Right forelimb (tissue), 1 donor: ENCODE measurements around the gene ATP1A2.

Experiments used
- DNase-seq: peaks from one replicate; pipeline ENCODE4 v3.0.0-alpha.2; 2018

ATP1A2 gene

DNA sequence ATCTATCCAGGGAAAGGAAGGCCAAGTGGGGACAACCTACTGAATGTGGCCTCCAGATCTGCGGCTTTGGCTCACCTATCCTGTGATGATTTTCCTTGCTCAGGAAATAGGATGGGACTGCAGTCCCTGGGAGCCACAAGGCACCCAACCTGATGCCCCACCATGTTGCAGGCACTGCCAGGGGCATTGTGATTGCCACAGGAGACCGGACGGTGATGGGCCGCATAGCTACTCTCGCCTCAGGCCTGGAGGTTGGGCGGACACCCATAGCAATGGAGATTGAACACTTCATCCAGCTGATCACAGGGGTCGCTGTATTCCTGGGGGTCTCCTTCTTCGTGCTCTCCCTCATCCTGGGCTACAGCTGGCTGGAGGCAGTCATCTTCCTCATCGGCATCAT lies 11.8 kb downstream of the ATP1A2 start:
- no peak for DNase-seq

- no peak for DNase-seq
These were observed 12.4 kb downstream of the ATP1A2 start for GRCh38 chr1:160127865-160128523.

- no peak for DNase-seq
These were observed 13.1 kb downstream of the ATP1A2 start for GRCh38 chr1:160128636-160129035.

GRCh38 chr1:160129046-160129445 lies 13.5 kb downstream of the ATP1A2 start:
- no peak for DNase-seq

- DNase-seq, result no peak
These were observed 14.0 kb downstream of the ATP1A2 start for GRCh38 chr1:160129558-160129957.

DNA sequence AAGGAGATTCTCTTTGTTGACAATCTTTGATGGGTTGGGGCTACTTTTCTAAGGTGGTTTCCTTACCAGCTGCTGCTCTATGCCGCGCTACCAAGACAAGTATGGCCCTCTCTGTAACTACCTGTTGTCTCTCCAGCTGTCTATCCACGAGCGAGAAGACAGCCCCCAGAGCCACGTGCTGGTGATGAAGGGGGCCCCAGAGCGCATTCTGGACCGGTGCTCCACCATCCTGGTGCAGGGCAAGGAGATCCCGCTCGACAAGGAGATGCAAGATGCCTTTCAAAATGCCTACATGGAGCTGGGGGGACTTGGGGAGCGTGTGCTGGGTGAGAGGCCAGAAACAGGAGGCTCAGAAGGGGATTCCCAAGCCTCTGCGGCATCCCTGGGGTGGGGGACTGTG lies 14.4 kb downstream of the ATP1A2 start:
- DNase-seq, result no peak

GRCh38 chr1:160130486-160130885 lies 14.9 kb downstream of the ATP1A2 start:
- no peak for DNase-seq

DNA sequence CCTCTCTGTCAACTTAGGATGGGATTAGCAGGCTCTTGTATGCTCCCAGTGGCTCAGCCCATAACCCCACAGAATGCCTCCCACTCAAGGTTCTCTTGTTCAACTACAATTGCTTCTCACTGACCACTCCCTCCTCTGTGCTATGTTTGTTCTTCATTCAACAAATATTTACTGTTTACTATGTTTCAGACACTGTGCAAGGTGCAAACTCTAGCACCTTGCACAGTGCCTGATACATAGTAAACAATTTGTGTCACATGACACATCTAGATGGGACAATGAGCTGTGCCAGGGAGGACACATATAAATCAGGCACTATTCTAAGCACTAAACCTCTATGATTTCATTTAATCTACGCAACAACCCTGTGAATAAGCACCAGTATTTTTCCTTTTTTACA lies 15.4 kb downstream of the ATP1A2 start:
- no peak for DNase-seq

GRCh38 chr1:160131803-160132565 lies 16.4 kb downstream of the ATP1A2 start:
- DNase-seq, result no peak

DNA sequence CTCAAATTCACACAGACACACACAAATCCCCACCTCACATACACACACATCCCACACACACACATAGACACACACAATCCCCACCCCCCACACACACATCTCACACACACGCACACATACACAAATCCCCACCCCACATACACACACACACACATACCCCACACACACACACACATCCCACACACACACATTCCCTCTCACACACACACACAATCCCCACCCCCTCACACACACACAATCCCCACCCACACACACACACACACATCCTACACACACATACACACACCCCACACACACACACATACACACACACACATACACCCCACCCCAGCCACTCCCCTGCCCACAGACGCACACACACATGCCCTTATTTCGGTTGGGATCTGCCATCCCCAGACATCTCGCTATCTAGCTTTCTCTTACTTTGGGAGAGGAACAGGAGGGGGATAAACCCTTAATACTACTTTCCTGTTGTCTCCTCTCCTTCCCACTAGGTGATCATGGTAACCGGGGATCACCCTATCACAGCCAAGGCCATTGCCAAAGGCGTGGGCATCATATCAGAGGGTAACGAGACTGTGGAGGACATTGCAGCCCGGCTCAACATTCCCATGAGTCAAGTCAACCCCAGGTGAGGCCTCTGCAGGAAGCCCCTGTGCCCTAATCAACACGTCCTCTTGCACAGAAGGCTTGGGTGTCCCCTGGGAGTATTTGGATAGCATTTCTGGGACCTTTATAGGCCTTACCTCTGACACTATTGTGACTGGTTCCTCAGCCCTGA lies 18.6 kb downstream of the ATP1A2 start:
- DNase-seq, result no peak

GRCh38 chr1:160134791-160135572 lies 19.4 kb downstream of the ATP1A2 start:
- no peak for DNase-seq

DNA sequence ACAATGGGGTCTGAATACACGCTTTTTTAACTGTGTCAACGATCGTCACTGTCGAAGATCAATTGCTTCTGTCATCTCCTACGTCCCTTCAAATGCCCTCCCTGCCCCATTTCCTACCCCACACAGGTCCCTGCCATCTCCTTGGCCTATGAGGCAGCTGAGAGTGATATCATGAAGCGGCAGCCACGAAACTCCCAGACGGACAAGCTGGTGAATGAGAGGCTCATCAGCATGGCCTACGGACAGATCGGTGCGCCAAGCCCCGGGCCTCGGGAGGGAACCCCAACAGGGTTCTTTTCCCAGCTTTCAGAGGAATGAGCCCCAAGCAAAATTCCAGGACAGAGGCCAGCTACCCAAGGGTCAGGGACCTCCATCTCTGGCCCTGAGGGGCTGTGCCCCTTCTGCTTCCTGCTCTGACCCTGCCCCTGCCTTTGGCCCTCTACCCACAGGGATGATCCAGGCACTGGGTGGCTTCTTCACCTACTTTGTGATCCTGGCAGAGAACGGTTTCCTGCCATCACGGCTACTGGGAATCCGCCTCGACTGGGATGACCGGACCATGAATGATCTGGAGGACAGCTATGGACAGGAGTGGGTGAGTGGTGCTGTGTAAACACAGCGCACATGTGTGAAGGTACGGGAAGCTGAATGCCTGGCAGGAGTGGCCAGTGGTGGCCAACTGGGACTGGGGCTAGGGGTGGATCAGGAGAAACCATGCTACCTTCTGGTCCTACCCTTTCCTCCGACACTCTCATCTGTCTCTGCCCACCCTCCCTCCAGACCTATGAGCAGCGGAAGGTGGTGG lies 20.8 kb downstream of the ATP1A2 start:
- no peak for DNase-seq

DNA sequence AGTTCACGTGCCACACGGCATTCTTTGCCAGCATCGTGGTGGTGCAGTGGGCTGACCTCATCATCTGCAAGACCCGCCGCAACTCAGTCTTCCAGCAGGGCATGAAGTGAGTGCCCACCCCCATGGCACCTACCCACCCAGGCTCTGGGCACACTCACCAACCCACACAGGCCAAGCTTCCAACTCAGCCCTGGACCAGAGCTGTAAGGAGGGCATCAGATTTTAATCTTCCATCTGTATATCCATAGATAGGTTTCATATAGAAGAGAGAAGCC lies 21.3 kb downstream of the ATP1A2 start:
- no peak for DNase-seq

- DNase-seq, result no peak
These were observed 21.8 kb downstream of the ATP1A2 start for GRCh38 chr1:160137216-160137862.

DNA sequence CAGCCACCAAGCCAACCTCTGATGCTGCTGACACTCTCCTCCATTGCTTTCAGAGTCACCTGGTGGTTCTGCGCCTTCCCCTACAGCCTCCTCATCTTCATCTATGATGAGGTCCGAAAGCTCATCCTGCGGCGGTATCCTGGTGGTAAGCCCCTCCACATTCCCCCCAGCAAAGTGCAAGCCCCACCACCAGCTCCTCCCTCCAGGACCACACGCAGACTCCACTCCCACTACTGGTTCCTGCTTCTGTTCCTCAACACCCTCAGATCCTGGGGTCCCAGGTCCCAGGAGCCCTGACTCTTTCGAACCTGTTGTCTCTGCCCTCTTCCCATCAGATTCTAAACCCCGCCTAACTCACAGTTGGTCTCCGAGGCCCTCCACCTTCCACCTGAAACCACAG lies 24.3 kb downstream of the ATP1A2 start:
- no peak for DNase-seq

DNA sequence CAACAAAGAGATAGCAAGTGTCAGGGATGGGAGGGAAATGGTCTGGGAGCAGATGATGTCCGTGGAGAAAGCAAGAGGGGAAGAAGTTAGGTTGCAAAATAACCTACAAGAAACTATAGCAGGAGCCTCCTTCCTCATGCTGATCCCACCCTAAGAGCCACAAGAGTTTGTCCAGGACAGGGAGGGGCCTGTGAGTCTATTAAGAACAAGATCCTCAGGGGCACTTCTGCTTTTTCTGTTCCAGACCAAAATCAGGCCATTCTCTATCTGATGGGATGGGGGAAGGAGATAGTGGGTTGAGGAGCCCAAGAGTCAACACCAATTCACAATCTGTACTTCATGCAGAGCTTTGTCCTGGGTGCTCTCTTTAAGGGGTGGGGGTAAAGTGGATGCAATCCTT lies 28.1 kb downstream of the ATP1A2 start:
- DNase-seq, result no peak

DNA sequence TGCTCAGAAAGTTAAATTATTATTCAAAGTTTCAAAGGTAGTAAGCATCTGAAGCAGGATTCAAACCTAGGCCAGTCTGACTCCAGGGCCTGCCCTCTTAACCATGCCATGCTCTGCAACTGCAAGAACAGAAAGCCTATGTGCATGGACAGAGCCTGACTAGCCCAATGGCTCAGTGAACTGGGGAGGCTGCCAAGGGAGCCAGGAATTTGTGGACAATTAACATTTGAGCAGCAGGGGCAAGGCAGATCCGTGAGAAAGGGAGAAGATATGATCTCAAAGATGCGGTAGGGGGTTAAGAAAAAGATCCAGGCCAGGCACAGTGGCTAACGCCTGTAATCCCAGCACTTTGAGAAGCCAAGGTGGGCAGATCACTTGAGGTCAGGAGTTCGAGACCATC lies 29.4 kb downstream of the ATP1A2 start:
- DNase-seq, result no peak

- no peak for DNase-seq
These were observed 30.5 kb downstream of the ATP1A2 start for GRCh38 chr1:160146107-160146506.

GRCh38 chr1:160148121-160148520 lies 32.6 kb downstream of the ATP1A2 start:
- no peak for DNase-seq

GRCh38 chr1:160149233-160149632 lies 33.7 kb downstream of the ATP1A2 start:
- DNase-seq, result no peak

DNA sequence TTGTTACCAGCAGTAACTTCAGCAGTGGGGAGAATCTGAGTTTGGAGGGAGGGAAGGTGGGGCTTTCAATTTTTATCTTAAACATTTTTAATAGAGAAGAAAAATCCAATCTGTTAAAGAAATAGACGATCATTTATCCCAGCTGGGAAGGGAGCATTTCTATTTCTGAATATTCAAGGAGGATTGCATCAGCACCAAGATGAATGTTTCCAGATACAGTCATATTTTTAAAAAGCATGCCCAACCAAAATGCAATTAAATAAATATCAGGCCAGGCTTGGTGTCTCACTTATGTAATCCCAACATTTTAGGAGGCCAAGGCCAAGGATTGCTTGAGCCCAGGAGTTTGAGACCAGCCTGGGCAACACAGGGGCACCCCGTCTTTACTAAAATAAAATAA lies 34.2 kb downstream of the ATP1A2 start:
- no peak for DNase-seq

- no peak for DNase-seq
These were observed 35.7 kb downstream of the ATP1A2 start, which contains the start of gene ATP1A4 for GRCh38 chr1:160151303-160151702. Gene ATP1A4 (plus strand): TSS chr1:160151603. CDS start chr1:160152041, 438 bp downstream.
